ENCODE results near the gene FZD4.
"Not testable (repeated sequence)": the region's sequence is repeated elsewhere in the genome, so short reads cannot be mapped to it uniquely, and the experiment has no call there.

Gene FZD4
- total RNA-seq: 0.70 to 1.0 reads per million in 2 donors

DNA sequence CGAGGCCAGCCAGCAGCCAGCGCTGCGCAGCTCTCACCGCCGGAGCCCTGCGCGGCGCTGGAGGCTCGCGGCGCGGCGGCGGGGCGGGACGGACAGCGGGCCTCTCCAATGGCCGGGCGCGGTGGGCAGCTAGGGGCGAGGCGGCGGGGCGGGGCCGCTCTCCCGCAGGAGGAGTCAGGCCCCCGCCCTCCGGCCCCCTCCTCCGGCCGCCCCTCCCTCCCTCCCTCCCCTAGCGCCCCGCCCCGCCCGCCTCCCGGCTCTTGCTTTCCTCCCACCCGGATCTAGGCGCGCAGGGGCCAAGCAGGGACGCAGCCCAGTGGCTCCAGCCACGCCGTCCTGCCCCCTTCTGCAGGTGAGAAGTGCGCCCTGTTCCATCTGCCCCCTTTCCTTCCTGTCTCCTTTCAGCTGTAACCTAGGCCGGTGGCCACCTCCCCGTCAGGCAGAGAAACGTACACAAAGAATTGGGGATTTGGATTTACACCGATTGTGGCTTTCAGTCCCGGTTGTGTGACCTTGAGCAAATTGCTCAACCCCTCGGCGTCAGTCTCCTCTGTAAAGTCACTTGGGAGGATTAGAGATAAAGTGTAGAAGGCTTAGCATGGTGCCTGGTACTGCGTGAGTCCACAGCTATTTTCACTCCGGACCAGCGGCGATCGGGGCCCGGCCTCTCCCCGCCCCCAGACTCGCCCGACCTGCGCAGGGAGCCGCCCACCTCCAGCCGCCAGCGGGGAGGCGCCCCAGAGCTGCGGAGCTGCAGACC is at the start of gene FZD4:
Gene FZD4, minus strand, starts transcription at position 35 of the 760 bp plus-strand sequence. CDS start 310 bp downstream, outside the sequence.
- peak; percentile 37 for DNase-seq

- not testable (repeated sequence) for DNase-seq
These were observed 49.1 kb upstream of the FZD4 start for GRCh38 chr11:87004281-87004680.

DNA sequence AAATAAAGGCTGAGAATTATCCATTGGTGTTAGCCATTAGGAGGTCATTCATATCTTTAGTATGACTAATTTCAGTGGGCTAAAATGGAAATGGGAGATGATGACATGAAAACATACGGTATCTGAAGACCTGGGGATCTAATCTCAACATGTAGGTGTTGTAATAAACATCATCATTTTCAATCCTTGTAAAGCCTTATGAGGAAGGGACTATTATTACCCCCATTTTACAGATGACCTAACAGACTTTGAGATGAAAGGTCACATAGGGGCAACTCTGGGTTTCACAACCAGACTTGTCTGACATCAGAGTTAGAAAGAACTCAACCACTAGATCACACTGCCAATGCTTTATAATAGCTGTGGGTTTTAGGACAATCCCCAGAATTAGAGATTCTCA is 47.7 kb upstream of the FZD4 start:
- no peak for DNase-seq

DNA sequence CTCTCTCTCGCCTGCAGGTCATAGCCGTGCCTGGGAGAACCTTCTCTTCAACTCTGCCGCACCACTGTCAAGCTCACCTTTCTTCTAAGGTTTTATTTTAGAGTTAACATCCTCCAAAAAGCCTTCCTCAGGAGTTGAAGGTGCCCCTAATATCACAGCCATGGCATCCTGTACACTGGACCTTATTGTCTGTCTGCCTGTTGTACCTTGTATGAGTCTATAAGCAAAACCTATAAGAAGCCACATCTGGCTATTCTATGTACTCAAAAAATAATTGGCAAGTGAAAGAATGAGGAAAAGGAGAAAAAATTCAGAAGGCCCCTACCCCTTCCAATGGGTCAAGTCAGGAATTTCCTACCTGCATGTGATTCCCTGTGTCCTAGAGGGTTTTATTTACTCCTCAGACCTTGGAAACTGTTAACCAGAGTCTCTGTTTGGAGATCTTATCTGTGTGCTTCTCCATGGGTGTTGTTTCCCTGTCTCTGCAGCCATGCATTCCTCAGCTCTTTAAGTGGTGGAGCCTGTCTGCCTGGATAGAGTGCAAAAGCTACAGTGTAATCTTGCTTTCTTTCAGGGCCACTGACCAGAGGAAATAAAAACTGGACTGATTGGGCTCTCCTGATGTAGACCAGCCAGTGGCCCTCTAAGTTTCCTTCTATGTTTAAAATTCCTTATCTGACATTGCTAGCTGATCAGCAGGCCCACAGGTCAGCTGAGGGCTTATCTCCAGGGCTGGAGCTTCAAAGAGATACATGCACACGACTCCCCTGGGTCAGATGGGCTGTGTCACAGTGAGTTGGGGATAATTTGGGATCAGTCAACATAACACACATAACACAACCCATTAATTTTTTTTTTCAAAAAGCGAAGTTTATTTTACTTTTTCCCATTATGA is 44.9 kb upstream of the FZD4 start:
- no peak for DNase-seq

GRCh38 chr11:86999388-86999787 is 44.2 kb upstream of the FZD4 start:
- DNase-seq: no peak

- no peak for DNase-seq
These were observed 41.9 kb upstream of the FZD4 start for GRCh38 chr11:86996953-86997570.

- no peak for DNase-seq
These were observed 37.8 kb upstream of the FZD4 start for GRCh38 chr11:86993031-86993430.

- not testable (repeated sequence) for DNase-seq
These were observed 37.1 kb upstream of the FZD4 start for GRCh38 chr11:86992340-86992739.

DNA sequence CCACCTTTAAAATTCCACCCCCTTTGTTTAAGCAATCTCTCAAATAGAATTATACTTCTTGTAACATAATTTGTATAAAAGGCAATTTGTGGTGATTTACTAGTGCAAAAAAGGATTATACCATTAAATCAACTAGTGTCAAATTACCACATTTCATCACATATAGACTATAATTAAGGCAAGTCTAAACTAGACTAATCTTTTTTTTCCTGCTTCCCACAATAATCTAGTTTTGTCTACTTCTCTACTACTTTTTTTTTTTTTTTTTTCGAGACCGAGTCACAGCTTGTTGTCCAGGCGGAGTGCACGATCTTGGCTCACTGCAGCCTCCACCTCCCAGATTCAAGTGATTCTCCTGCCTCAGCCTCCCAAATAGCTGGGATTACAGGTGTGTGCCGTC is 36.1 kb upstream of the FZD4 start:
- no peak for DNase-seq

- no peak for DNase-seq
These were observed 35.3 kb upstream of the FZD4 start for GRCh38 chr11:86990515-86990914.

GRCh38 chr11:86990031-86990430 is 34.8 kb upstream of the FZD4 start:
- no peak for DNase-seq

- DNase-seq: no peak
These were observed 33.2 kb upstream of the FZD4 start for GRCh38 chr11:86988351-86988881.

DNA sequence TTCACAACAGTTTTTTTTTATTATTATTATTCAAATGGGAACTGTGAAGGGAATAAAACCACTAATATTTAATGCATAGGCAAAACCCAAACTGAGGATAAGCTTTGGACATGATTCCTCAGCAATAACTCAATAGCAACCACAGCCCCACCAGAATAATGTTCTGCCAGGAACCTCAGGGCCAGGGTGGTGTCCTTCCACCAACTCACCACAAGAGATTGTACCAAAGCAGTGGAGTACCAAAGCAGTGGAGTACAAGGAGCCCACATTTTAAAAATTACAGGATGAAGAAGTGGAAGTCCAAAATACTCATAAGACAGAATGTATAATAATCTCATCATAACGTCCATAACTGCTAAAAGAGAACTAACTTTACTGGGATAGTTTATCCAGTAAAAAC is 32.5 kb upstream of the FZD4 start:
- DNase-seq: no peak

- DNase-seq: no peak
These were observed 29.5 kb upstream of the FZD4 start for GRCh38 chr11:86984701-86985100.

DNA sequence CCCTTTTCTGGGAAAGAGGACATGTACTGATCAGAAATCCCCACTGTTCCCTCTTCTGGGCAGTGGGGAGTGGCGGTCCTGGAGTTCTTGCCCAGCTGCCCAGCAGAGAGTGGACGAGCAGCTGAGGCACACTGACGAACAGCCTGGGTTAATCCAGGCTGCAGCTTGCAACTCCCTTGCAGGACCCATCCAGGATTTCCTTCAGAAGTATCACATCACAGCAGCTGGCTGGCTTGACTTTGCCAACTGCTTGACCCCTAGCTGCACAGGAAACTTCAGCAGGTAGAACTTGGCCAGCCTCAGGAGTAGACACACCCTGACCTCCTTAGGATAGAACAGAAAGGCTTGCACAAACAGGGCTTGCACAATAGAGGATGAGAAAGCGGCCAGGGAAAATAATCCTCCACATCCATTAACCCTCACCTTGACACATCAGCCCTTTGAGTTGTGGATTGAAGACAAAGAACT is 27.9 kb upstream of the FZD4 start:
- DNase-seq: no peak

- DNase-seq: no peak
These were observed 26.8 kb upstream of the FZD4 start for GRCh38 chr11:86981777-86982540.

- no peak for DNase-seq
These were observed 25.0 kb upstream of the FZD4 start for GRCh38 chr11:86980086-86980796.

DNA sequence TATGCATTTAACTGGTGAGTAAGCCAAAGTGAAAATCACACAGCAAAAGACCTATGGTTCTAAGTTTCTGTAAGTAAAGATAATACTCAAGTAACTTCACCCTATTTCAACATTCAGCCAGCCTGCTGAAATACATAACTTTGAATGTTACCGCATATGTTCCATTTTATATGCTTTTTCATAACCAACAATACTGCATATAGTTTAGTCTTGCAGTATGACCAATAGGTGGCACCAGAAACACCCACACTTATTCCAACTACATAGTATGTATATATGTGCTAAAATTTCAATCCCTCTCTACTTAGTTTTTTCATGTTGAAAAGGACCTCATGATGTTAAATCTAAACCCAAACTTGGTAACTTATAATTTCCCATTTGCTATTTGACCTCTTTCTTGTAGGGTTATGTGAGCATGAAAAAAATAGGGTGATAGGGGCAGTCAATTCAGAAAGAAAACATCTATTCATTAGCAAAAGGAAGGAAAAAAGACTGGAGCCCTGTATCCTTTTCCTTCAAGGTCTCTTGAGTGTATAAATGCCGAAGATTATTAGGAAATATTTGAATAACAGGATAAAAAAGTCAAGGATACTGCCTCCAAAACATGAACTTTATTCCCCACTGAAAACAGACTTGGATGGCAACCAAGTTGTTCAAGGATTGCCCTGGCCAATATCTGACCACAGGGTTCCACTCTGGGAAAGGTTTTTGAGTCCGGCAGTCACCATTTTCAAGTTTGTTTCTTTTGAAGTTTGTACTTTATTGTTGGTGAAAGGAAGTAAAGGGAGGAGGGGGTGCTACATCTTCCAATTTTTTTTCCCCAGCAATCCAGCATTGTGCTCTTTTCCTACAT is 23.8 kb upstream of the FZD4 start:
- no peak for DNase-seq

DNA sequence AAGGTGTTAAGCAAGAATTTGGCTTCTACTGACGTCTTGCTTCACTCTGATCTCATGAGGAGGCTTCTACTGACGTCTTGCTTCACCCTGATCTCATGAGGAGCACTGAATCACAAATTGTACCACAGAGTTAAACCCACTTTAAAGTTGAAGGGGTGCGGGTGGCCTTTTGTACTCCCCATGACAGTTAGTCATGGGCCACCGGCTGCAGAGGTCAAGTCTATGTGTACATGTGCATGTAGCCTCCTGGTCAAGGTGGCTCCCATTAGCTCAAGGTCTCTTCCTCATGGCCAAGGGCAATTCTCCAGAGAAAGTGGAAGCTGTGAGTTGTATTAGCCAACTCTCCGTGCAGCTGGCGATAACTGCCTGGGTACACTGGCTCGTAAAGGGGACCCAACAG is 23.1 kb upstream of the FZD4 start:
- no peak for DNase-seq

- DNase-seq: no peak
These were observed 22.4 kb upstream of the FZD4 start for GRCh38 chr11:86977441-86978050.

Data from activated gamma-delta T cell (primary cell).